DMS53 (cell line): ENCODE measurements around the gene PTGR3.

ENCODE experiments used
- DNase-seq: peaks from one replicate; lab custom pipeline; 2025; lab: John Stamatoyannopoulos, UW

The PTGR3 gene

GRCh38 chr18:75209129-75209950 is at the start of gene PTGR3:
PTGR3 (minus strand) TSS chr18:75209139; CDS start chr18:75209058, 81 bp downstream.
- DNase-seq, result peak; percentile 97

- no peak for DNase-seq
Measured at GRCh38 chr18:75257605-75258004, 48.7 kb upstream of the PTGR3 start.

- no peak for DNase-seq
Measured at GRCh38 chr18:75256376-75256775, 47.4 kb upstream of the PTGR3 start.

- no peak for DNase-seq
Measured at GRCh38 chr18:75255094-75255493, 46.2 kb upstream of the PTGR3 start.

GRCh38 chr18:75253784-75254183 is 44.8 kb upstream of the PTGR3 start:
- no peak for DNase-seq

- DNase-seq, result no peak
Measured at GRCh38 chr18:75253043-75253442, 44.1 kb upstream of the PTGR3 start.

GRCh38 chr18:75252136-75252535 is 43.2 kb upstream of the PTGR3 start:
- no peak for DNase-seq

GRCh38 chr18:75251466-75251865 is 42.5 kb upstream of the PTGR3 start:
- DNase-seq, result no peak

- DNase-seq, result peak; percentile 15
Measured at GRCh38 chr18:75250471-75250821, 41.5 kb upstream of the PTGR3 start.

GRCh38 chr18:75249672-75250470 is 40.9 kb upstream of the PTGR3 start:
- peak; percentile 25 for DNase-seq

GRCh38 chr18:75249175-75249518 is 40.2 kb upstream of the PTGR3 start:
- DNase-seq, result no peak

- peak; percentile 36 for DNase-seq
Measured at GRCh38 chr18:75248426-75249174, 39.7 kb upstream of the PTGR3 start.

- DNase-seq, result peak; percentile 82
Measured at GRCh38 chr18:75247611-75248421, 38.9 kb upstream of the PTGR3 start.

- DNase-seq, result no peak
Measured at GRCh38 chr18:75246721-75247610, 38.0 kb upstream of the PTGR3 start.

GRCh38 chr18:75244351-75245313 is 35.7 kb upstream of the PTGR3 start:
- DNase-seq, result peak; percentile 54

GRCh38 chr18:75241705-75242104 is 32.8 kb upstream of the PTGR3 start:
- DNase-seq, result no peak

GRCh38 chr18:75240433-75240832 is 31.5 kb upstream of the PTGR3 start:
- DNase-seq, result peak; percentile 17

- DNase-seq, result no peak
Measured at GRCh38 chr18:75238786-75239185, 29.8 kb upstream of the PTGR3 start.

- DNase-seq, result no peak
Measured at GRCh38 chr18:75238100-75238499, 29.2 kb upstream of the PTGR3 start.

- DNase-seq, result no peak
Measured at GRCh38 chr18:75235896-75236295, 27.0 kb upstream of the PTGR3 start.
